ENCODE measurements around the gene MTOR.
"Not testable (repeated sequence)": the region's sequence is repeated elsewhere in the genome, so short reads cannot be mapped to it uniquely, and the experiment has no call there.

Gene MTOR

GRCh38 chr1:11279630-11280029 is 17.3 kb upstream of the MTOR start:
- DNase-seq, result no peak

GRCh38 chr1:11279152-11279551 is 16.8 kb upstream of the MTOR start:
- no peak for DNase-seq

DNA sequence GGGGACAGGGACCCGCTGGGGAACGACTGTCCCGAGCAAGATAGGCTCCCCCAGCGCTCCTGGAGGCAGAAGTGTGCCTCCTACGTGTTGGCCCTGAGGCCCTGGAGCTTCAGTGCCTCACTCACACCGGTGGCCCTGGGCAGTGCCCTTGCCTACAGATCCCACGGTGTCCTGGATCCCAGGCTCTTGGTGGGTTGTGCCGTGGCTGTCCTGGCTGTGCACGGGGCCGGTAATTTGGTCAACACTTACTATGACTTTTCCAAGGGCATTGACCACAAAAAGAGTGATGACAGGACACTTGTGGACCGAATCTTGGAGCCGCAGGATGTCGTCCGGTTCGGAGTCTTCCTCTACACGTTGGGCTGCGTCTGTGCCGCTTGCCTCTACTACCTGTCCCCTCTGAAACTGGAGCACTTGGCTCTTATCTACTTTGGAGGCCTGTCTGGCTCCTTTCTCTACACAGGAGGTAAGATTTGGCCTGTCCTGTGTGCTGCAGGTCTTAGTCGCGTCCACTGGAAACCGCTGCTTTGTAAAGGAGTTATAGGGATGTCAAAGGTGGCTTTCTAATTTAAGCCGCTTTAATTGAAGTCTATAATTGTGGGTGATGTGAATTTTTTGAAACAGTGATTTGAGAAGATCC is 11.4 kb upstream of the MTOR start:
- peak in 1 of 2 experiments; percentile 22 for DNase-seq

DNA sequence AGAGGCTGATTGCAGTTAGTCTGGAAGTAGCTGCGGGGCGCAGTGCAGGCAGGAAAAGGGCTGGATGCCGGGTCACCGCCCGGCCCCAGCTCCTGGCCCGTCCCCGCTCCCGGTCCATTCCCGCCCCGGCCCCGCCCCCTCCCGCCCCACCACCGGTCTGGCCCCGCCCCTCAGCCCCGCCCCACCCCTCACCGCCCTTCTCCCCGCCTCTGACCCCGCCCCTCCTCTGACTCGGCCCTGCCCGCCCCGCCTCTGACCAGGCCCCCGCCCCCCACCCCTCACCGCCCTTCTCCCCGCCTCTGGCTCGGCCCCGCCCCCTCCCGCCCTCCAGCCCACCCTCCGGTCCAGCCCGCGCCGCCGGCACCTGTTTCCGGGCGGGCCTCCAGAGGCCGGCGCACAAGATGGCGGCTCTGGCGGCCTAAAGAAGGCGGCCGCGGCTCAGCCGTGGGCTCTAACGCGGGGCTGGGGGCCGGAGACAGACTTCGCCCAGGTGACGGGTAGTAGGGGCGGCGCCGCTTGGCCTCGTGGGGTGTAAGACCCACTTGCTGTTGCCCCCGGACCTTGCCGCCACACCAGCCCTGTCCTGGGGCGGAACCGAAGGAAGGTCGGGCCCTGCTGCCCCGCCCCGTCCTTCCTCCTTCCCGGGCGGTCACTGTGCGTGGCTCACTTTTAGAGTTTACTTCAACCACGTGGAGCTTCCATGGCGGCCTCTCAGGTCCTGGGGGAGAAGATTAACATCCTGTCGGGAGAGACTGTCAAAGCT is 10.7 kb upstream of the MTOR start, which contains the start of gene UBIAD1:
TSS of gene UBIAD1 (plus strand) at position 367 of the 763 bp plus-strand sequence. CDS start at position 701, 334 bp downstream.
- peak; percentile 75 to 78 for DNase-seq

DNA sequence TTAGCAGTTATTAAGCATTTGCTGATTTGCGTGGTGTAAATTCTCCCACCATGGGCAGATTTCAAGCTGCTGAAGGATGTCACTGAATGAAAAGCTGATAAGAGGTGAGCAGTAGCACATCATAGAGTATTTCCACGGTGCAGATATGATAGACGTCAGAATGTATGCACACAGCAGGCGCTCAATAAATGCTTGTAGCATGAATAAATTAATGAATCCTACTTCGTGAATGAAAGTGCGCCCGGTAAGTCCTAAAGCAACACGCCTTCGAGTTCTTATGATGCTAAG is 10.1 kb upstream of the MTOR start:
- no peak for DNase-seq

DNA sequence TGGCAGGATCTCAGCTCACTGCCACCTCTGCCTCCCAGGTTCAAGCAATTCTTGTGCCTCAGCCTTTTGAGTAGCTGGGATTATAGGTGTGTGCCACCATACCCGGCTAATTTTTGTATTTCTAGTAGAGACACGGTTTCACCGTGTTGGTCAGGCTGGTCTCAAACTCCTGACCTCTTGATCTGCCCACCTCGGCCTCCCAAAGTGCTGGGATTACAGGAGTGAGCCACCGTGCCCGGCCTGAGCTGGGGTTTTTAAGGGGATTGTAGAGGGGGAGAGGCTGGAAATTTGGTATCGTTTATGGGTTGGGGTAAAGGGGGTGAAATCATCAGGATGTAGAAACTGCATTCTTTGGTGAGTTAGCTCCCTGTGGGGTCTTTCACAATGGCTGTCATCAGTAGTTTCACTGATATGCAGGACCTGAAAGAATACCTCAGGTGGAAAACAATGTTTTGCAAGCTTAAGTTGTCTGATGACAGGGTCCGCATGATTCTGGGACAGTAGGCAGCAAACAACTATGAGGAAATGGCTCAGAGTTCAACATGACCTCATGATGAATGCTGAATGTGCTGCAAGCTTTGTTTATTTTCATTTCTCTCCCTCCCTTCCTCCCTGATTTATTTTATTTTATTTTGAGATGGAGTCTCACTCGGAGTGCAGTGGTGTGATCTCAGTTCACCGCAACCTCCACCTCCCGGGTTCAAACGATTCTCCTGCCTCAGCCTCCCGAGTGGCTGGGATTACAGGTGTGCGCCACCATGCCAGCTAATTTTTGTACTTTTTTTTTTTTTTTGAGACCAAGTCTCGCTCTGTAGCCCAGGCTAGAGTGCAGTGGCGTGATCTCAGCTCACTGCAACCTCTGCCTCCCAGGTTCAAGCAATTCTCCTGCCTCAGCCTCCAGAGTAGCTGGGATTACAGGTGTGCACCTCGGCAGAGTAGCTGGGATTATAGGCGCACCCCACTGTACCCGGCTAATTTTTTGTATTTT is 5.3 kb upstream of the MTOR start:
- DNase-seq, result not testable (repeated sequence)

DNA sequence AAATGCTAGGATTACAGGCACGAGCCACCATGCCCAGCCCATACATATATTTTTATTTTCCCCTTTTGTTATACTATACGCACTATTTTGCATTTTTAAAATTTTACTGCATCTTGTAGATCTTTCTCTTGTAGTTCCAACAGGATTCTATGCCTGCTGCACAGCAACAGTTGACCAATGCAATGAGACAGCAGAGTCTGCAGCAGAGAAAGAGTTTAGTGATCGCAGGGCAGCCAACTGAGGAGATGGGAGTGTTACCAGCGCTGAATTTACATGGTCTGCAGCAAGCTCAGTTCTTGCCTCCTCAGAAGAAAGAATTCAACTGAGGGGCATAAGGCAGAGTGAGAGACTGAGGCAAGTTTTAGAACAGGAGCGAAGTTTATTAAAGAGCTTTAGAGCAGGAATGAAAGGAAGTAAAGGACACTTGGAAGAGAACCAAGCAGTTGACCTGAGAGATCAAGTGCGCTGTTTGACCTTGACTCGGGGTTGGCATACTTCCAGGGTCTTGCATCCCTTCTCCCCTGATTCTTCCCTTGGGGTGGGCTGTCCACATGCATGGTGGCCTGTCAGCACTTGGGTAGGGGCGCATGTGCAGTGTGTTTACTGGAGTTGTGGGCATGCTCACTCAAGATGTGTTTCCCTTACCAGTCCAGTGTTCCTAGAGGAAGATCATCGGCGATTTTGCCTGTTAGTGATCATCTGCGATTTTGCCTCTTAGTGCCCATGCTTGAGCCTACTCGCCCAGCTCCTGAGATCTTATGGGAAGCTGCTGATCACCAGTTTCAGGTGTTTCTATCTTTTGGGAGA is 4.1 kb upstream of the MTOR start:
- no peak for DNase-seq

DNA sequence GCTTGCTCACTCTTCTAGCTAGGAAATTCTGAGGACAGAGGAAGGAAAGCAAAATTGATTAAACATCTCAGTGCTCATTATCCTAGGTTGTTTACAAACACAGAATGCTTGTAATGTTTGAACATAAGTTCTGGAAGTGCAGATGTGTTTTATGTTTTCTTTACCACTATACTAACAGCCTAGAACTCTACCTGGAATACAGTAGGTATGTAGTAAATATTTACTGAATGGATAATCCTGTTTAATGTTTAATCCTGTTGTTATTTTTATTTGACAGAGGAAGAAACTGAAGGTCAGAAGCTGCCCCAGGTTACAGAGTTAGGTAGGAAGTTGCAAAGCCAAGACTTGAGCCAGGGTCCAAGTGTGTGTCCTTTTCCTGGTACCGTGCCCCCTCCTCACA is 6.1 kb downstream of the MTOR start:
- no peak for DNase-seq

GRCh38 chr1:11253226-11253625 is 9.1 kb downstream of the MTOR start:
- DNase-seq, result no peak

- DNase-seq, result no peak
These were observed 9.8 kb downstream of the MTOR start for GRCh38 chr1:11252538-11252937.

GRCh38 chr1:11248169-11248568 is 14.2 kb downstream of the MTOR start:
- no peak for DNase-seq

DNA sequence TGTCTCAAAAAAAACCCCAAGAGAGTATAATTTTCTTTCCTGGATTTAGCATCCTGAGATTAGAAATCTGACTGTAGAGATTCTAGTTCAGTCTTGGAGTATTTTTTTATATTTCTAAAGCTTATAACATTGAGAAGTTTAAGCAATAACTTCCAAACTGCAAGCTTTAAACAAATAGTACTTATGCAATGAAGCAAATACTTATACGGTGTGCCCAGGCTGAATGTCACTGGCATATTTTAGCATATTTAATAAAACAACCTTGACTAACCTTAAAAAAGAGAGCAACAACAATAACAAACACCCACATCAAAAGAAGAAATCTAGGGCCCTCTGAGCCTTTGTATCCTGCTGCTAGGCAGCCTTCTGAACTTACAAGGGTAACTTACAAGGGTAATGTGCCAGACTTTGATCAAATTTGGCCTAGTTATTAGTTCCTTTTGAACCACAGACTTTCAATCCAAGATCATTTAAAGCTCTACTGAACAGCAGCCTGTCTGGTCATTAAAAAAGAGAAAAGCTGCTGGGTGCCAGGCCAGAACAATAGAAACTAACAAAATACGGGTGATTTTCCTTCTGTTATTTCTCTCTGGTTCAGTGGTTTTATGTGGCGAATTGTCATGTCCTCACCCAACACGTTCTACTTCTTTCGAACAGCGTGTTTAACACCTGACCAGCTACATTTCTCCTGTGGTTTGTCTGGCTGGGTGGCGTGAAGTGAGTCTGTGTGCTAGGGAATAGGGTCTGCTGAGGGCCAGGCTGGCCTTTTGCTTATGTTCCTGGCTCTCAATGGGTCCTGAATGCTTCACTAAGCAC is 16.2 kb downstream of the MTOR start:
- DNase-seq, result no peak

DNA sequence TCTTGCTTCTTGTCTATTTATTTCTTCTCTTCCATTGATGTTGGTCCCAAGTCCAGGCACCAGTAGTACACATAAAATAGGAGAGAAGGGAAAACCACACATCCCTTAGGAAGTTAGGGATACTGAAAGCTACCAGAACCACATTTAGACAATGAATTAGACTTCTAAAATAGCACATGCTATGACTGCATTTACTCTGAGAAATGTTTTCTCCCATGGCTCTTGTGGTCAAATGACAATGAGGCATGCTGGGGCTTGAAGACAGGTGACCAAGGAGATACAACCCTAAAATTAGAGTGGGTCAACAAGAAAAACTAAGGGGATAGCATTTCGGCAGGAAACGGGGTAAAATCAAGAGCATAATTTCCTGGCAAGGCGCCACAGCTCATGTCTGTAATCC is 17.1 kb downstream of the MTOR start:
- DNase-seq, result no peak

DNA sequence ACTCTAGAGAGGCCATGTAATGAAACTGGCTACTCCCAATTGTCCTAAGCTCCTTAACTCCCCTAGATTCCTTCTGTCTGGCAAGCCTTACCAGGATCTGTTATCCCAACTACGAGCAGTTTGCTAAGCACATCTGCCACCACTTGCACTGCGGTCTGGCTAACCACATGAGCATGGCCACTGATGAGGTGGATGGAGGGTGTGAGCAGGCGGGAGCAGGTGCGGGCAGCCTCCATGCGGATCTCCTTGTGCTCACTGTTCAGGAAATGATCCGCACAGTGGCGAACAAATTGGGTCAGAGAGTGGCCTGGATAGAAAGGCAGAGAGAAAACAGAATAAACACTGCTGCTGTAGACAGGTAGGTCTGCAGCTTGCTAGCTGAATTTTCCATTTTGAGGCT is 24.0 kb downstream of the MTOR start:
- DNase-seq, result no peak

GRCh38 chr1:11237356-11237755 is 25.0 kb downstream of the MTOR start:
- no peak for DNase-seq

- no peak for DNase-seq
These were observed 29.1 kb downstream of the MTOR start for GRCh38 chr1:11233208-11233607.

DNA sequence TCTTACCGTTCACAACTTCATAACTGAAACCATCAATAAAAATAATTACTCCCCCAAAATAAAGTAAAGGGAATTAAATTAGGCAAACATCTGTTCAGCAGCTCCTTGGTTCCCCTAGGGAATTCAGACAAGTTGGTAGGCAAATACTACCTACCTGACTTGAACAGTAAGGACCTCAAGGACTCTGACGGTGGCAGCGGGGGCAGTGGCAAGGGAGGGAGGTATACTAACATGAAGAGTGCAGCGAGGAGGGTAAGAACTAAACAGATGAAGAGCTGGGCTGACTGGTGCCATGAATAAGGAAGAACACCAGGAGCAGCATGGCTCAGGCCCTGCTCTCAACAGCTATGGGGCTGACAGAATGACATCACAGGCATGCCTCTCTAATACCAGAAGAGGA is 33.1 kb downstream of the MTOR start:
- DNase-seq, result no peak

GRCh38 chr1:11227106-11228077 is 35.0 kb downstream of the MTOR start:
- DNase-seq, result no peak

DNA sequence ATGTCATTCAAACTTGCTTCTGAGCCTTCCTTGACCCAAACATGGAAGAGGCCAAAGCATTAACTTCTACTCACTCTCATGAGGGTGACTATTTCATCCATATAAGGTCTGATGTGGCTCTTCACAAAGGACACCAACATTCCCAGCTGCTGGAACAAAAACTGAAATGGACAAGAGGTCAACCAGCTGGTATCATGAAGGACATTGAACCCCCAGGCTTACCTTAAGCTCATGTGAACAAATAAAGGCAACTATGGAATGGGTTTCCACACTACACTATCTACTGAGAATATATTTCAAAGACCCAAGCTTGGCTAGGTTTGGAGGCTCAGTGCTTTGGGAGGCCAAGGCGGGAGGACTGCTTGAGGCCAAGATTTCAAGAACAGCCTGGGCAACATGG is 46.3 kb downstream of the MTOR start:
- DNase-seq, result no peak

GRCh38 chr1:11215381-11216005 is 46.9 kb downstream of the MTOR start:
- no peak for DNase-seq

Data from NCI-H1930 (cell line).